OCI-LY1 (cell line): ENCODE data around the gene MAML1.

Experiments used
- EZH2 ChIP-seq: fragments of 200-600 bp; sonication (generic), shearing (Covaris generic); IDR thresholded peaks from 2 replicates; pipeline ENCODE4 v1.8.0; 2017; ENCODE audit warnings: borderline replicate concordance, mixed run types, mild to moderate bottlenecking, antibody characterized with exemption, low read length, moderate library complexity, mixed read lengths
- TF ChIP-seq, protein P1 (sequence below): fragments of 200-600 bp; sonication (generic), shearing (Covaris generic); IDR thresholded peaks from 2 replicates; pipeline ENCODE4 v1.5.1; 2017; ENCODE audit warnings: mild to moderate bottlenecking, antibody characterized with exemption, low read length, moderate library complexity, mixed read lengths

DNA sequence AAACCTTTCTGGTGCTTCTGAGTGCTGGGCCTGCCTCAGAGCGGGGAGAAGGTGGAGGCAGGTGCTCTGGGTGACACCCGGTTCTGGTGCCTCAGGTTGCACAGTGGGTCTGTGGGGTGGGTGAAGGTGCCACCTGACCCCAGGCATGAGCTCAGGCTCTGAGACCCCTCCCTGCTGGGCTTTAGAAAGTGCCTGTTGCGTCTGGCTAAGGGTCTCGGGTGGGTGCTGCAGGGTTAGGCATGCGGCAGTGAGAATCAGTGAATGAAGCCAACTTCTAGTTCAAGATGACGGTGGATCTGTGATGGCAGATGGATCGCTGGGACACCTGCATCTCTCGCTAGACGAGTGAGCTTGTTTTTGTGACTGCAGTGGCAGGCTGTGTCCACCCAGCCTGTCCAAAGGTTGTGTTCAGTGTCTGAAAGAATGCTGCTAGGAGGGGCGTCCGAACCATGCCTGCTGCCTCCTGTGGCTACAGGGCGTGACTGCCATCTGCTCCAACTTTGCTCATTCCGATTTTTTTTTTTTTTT is 93.1 kb downstream of the MAML1 start:
- TF ChIP-seq, protein P1, sequence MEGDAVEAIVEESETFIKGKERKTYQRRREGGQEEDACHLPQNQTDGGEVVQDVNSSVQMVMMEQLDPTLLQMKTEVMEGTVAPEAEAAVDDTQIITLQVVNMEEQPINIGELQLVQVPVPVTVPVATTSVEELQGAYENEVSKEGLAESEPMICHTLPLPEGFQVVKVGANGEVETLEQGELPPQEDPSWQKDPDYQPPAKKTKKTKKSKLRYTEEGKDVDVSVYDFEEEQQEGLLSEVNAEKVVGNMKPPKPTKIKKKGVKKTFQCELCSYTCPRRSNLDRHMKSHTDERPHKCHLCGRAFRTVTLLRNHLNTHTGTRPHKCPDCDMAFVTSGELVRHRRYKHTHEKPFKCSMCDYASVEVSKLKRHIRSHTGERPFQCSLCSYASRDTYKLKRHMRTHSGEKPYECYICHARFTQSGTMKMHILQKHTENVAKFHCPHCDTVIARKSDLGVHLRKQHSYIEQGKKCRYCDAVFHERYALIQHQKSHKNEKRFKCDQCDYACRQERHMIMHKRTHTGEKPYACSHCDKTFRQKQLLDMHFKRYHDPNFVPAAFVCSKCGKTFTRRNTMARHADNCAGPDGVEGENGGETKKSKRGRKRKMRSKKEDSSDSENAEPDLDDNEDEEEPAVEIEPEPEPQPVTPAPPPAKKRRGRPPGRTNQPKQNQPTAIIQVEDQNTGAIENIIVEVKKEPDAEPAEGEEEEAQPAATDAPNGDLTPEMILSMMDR = no peak
- TF ChIP-seq EZH2 = no peak
